ENCODE results near the gene NUP58.

Gene NUP58

GRCh38 chr13:25377244-25377962 lies 76.0 kb downstream of the NUP58 start:
- DNase-seq (ENCODE audit: low read depth in 2 of 2) = no peak

- no peak for DNase-seq (ENCODE audit: low read depth in 2 of 2)
Observed at GRCh38 chr13:25378528-25378927, 77.1 kb downstream of the NUP58 start.

GRCh38 chr13:25379011-25379410 lies 77.6 kb downstream of the NUP58 start:
- no peak for DNase-seq (ENCODE audit: low read depth in 2 of 2)

- no peak for DNase-seq (ENCODE audit: low read depth in 2 of 2)
Observed at GRCh38 chr13:25380082-25380481, 78.7 kb downstream of the NUP58 start.

- no peak for DNase-seq (ENCODE audit: low read depth in 2 of 2)
Observed at GRCh38 chr13:25380741-25381324, 79.4 kb downstream of the NUP58 start.

- no peak for DNase-seq (ENCODE audit: low read depth in 2 of 2)
Observed at GRCh38 chr13:25384758-25385410, 83.5 kb downstream of the NUP58 start.

GRCh38 chr13:25391932-25392331 lies 90.5 kb downstream of the NUP58 start:
- DNase-seq (ENCODE audit: low read depth in 2 of 2) = no peak
